ENCODE results near the gene PRPS2.
A peak's percentile ranks its signal among the peaks of the same experiment; 100 is the strongest.

The PRPS2 gene

GRCh38 chrX:12791257-12792228, at the start of gene PRPS2:
Gene PRPS2 (plus strand): TSS chrX:12791412. CDS start chrX:12791498, 86 bp downstream.
- peak in 2 of 3 experiments; percentile 83 to 88 for DNase-seq

GRCh38 chrX:12741416-12741815, 49.8 kb upstream of the PRPS2 start:
- DNase-seq = no peak

DNA sequence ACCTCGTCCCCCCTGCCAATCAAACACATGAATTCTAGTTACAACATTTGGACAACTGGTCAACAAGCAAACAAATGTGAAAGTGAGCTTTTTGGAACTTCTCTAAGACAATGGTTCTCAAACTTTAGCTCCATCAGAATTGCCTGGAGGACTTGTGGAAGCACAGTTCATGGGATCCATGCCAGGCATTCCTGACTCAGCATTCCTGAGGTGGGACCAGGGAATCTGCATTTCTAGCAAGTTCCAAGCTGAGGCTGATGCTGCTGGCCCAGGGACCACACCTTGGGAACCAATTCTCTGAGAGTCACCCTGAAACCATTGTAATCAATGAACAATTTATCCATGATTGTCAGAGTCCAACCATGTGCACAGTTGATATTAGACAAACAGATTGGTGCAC, 43.8 kb upstream of the PRPS2 start:
- no peak for DNase-seq

DNA sequence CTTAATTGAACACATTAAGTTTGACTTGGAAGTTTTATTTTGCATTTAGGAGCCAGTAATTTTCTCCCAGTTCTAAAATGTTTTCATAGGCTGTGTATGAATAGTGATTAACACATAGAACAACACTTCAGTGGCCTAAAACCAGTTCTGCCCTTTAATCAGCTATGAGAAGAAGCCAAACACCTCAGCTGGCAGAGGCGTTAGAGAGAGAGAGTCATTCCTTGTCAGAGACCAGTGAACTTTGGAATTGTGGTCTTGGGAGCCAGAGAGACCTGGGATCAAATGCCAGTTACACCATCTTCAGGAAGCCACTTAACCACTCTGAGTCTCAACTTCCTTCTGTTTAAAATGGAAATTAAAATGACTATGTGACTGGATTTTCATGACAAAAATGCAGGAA, 39.3 kb upstream of the PRPS2 start:
- DNase-seq = no peak

GRCh38 chrX:12753366-12753765, 37.8 kb upstream of the PRPS2 start:
- no peak for DNase-seq

- no peak for DNase-seq
These were observed 32.9 kb upstream of the PRPS2 start for GRCh38 chrX:12758291-12758690.

DNA sequence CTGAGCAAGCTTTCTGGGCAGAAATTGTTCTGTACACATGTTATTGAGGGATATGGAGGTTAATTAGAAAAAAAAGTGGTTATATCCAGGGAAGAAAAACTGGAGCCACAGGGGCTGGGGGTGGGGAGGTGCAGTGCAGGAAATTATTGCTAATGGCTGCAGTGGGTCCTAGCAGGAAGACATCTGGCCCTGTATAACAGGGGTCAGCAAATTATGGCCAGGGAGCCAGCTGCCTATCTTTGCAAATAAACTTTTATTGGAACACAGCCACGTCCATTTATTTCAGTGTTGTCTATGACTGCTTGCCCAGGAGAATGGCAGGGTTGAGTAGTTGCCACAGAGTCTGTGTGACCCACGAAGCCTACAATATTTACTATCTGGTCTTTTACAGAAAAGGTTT, 23.4 kb upstream of the PRPS2 start:
- DNase-seq = peak in 2 of 3 experiments; percentile 25 to 73

GRCh38 chrX:12768491-12768890, 22.7 kb upstream of the PRPS2 start:
- DNase-seq = no peak

DNA sequence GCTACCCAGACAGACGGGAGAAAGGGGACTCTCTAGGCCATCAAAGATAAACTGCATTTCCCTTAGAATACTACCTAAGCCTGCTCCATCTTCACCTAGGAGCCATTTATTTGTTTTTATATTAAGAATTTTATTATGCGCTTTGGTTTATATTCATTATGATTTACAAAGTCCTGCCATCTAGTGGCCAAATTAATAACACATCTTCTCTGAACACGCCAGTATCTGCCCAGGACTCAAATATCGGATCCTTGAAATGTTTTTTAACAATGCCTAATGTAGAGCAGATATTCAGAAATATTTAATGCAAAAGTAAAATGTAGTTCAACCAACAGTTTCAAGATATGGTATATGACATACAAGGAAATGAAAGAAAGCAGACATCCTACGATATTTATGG, 20.8 kb upstream of the PRPS2 start:
- peak in 2 of 3 experiments; percentile 23 to 74 for DNase-seq

DNA sequence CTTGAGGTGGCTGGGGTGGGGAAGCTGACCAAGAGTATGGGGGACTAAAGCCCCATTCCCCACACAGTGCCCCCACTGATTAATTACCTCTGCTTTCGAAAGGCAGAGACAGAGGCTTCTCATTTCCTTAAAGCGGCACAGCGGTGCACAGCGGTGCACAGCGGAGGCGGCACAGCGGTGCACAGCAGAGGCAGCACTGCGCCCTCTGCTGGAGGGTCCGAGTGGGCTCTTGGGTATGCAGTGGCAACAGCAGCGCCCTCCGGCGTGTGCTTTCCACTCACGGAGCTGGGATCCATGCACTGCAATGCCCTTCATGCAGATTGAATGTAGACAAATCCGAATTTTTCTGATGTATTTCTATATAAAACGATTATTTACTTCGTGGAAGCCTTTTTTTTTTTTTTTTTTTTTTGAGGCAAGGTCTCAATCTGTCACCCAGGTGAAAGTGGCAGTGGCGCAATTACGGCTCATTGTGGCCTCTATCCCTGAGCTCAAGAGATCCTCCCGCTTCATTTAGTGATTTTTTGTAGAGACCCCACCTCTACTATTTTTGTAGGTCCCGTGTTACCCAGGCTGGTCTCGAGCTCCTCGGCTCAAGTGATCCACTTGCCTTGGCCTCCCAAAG, 19.7 kb upstream of the PRPS2 start:
- peak in 1 of 3 experiments; percentile 28 for DNase-seq

DNA sequence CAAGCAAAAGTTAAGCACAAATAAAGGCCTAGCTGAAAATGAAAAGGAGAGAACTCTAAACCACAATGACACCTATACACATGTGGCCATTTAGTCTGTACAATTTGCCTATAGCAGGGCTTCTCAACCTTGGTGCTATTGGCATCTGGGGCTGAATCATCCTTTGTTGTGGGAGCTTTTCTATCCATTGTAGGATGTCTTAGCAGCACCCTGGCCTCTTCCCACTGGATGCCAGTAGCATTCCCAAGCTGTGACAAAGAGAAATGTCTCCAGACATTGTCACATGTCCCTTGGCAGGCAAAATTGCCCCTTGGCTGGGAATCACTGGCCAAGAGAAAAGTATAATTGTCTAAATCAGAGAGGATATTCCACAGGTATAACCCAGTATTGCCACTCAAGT, 13.5 kb upstream of the PRPS2 start:
- no peak for DNase-seq

DNA sequence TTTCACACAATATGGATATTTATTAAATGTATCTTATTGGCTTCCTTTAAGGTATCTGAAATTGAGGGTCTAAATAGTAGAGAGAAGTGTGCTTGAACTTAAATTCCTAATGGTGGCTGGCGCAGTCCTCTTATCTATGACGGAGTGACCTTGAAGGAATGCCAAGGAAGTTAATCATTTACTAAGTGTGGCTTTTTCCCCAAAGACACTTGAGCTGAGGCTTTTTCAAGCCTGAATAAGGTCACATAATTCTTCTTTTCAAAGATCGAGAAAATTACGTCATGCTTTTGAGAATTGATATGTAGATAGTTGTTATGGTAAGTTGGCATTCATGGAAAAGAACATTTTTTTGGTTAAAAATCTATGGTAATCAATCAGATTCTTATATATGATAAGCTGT, 11.7 kb upstream of the PRPS2 start:
- no peak for DNase-seq

- no peak for DNase-seq
These were observed 2.6 kb upstream of the PRPS2 start for GRCh38 chrX:12788645-12789044.

GRCh38 chrX:12789976-12790375, 1.2 kb upstream of the PRPS2 start:
- no peak for DNase-seq

GRCh38 chrX:12790885-12791256, 341 bp upstream of the PRPS2 start:
- no peak for DNase-seq

DNA sequence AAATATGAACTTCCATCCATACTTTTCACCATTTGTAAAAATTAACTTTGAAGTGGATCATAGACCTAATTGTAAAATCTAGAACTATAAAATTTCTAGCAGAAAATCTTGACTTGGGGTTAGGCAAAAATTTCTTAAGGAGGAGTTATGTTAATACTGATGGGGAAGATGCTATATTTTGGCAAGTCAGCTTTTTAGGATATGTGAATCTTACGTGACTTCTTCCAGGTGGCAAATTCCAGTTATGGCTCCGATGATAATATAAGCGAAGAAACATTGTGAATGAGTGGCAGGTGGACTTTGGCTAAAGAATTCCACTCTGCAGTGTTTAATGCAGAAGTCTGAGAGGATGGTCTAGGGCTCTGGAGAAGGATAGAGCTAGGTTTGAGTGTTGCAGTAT, 1.5 kb downstream of the PRPS2 start:
- DNase-seq = no peak

DNA sequence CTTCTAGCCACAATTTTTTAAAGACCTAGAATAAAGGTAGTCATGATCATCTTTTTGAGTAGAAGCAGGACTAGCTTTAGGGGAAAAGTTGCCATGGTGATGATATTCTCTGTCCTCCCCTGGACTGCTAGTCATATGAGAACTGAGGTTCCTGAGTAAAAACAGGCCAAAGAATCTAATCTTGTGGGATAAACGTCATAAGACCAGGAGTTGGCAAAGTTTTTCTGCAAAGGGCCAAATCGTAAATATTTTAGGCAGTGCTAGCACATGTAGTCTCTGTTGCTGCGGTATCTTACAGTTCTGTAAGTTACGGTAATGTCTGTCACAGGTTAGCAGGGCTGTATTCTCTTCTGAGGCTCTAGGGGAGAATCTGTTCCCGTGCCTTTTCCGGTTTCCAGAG, 3.4 kb downstream of the PRPS2 start:
- DNase-seq = no peak

GRCh38 chrX:12798601-12799000, 7.4 kb downstream of the PRPS2 start:
- no peak for DNase-seq

DNA sequence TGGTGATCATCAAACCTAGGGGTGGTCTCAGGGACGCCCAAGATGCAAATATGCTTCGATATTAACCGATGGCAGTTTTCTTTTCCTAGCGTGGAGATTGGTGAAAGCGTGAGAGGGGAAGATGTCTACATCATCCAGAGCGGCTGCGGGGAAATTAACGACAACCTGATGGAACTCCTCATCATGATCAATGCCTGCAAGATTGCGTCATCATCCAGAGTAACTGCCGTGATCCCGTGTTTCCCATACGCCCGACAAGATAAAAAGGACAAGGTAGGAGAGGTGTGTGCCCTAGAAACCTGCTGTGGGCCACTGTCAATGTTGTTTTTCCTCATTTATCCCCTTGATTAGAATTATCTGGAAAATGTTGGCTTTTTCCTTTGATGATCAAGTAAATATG, 7.9 kb downstream of the PRPS2 start:
- DNase-seq = no peak

- DNase-seq = no peak
These were observed 11.5 kb downstream of the PRPS2 start for GRCh38 chrX:12802741-12803140.

- DNase-seq = no peak
These were observed 13.4 kb downstream of the PRPS2 start for GRCh38 chrX:12804655-12805054.

DNA sequence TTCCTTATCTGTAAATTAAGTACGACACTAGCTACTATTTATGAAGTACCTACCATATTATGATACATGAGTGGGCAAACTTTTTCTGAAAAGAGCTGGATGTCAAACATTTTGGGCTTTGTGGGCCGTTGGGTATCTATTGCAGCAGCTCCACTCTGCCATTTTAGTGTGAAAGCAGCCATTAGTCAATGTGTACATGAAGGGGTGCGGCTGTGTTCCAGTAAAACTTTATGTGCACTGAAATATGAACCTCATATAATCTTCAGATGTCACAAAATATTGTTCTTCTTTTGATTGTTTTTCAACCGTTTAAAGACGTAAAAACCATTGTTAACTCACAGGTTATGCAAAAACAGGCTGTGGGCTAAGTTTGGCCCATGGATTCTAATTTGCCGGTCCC, 14.1 kb downstream of the PRPS2 start:
- no peak for DNase-seq

DNA sequence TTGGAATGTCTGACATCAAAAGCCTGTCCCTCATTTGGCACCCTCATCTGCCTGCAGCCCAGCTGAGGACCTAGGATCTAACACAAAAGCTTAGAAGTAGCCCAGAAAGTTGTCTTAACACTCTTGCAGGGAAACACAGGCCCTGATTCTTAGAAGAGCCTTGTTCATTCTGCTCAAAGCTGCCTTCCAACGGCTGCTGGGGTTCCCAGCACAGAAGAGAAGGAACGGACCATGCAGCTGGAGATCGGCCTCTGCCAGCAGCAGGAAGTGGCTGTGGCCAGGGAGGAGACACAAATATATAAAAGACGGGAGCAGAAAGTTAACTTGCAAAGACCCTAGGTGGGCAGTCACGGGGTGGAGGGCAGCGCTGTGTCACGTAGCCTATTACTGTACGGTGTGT, 20.4 kb downstream of the PRPS2 start:
- no peak for DNase-seq

- peak in 2 of 3 experiments; percentile 21 to 76 for DNase-seq
These were observed 23.2 kb downstream of the PRPS2 start for GRCh38 chrX:12814420-12814819.
